HG02588 (cell line): ENCODE measurements around the gene CHCHD6.

Source experiments
- ATAC-seq: cut with Tn5 transposase; IDR thresholded peaks from one replicate; pipeline ENCODE4 v1.9.1; 2021; ENCODE audit warnings: mild to moderate bottlenecking, moderate library complexity; ENCODE audit not compliant: unreplicated experiment

Gene CHCHD6

GRCh38 chr3:126816986-126817777 lies 113.1 kb downstream of the CHCHD6 start:
- no peak for ATAC-seq

- ATAC-seq, result no peak
Measured at GRCh38 chr3:126817781-126818180, 113.7 kb downstream of the CHCHD6 start.

- no peak for ATAC-seq
Measured at GRCh38 chr3:126818400-126819095, 114.5 kb downstream of the CHCHD6 start.

- ATAC-seq, result no peak
Measured at GRCh38 chr3:126826693-126827092, 122.7 kb downstream of the CHCHD6 start.

- no peak for ATAC-seq
Measured at GRCh38 chr3:126827121-126827520, 123.1 kb downstream of the CHCHD6 start.

- ATAC-seq, result no peak
Measured at GRCh38 chr3:126828306-126828705, 124.3 kb downstream of the CHCHD6 start.

GRCh38 chr3:126832933-126833332 lies 128.9 kb downstream of the CHCHD6 start:
- no peak for ATAC-seq

GRCh38 chr3:126834596-126835471 lies 130.8 kb downstream of the CHCHD6 start:
- ATAC-seq, result no peak

GRCh38 chr3:126835472-126836219 lies 131.6 kb downstream of the CHCHD6 start:
- ATAC-seq, result no peak

- no peak for ATAC-seq
Measured at GRCh38 chr3:126836220-126836860, 132.3 kb downstream of the CHCHD6 start.

- ATAC-seq, result no peak
Measured at GRCh38 chr3:126837773-126838172, 133.7 kb downstream of the CHCHD6 start.

GRCh38 chr3:126845920-126846715 lies 142.1 kb downstream of the CHCHD6 start:
- no peak for ATAC-seq

GRCh38 chr3:126847061-126847460 lies 143.0 kb downstream of the CHCHD6 start:
- no peak for ATAC-seq

- no peak for ATAC-seq
Measured at GRCh38 chr3:126848991-126849390, 145.0 kb downstream of the CHCHD6 start.

GRCh38 chr3:126849768-126850167 lies 145.7 kb downstream of the CHCHD6 start:
- ATAC-seq, result no peak

- ATAC-seq, result no peak
Measured at GRCh38 chr3:126850370-126851085, 146.5 kb downstream of the CHCHD6 start.

- ATAC-seq, result no peak
Measured at GRCh38 chr3:126851382-126851781, 147.3 kb downstream of the CHCHD6 start.

GRCh38 chr3:126851934-126852333 lies 147.9 kb downstream of the CHCHD6 start:
- no peak for ATAC-seq

- no peak for ATAC-seq
Measured at GRCh38 chr3:126852511-126852910, 148.5 kb downstream of the CHCHD6 start.
